Fibroblast of mammary gland (primary cell): Measurements from ENCODE around the gene LDLRAD3.

Experiments
- DNase-seq: peaks from one replicate; pipeline ENCODE4 v3.0.0-alpha.2; 2010; ENCODE audit warnings: low read depth
- H3K4me3 ChIP-seq: 2 replicates; pipeline ENCODE4 v1.5.1; 2011; ENCODE audit warnings: low read depth, mild to moderate bottlenecking, low read length, moderate library complexity; ENCODE audit not compliant: control insufficient read depth
- TF ChIP-seq, protein P1 (sequence below): conservative IDR thresholded peaks from 2 replicates; pipeline ENCODE4 v1.5.1; 2011; ENCODE audit warnings: low read depth, low read length, inconsistent platforms; ENCODE audit not compliant: control insufficient read depth, insufficient read depth

The LDLRAD3 gene

DNA sequence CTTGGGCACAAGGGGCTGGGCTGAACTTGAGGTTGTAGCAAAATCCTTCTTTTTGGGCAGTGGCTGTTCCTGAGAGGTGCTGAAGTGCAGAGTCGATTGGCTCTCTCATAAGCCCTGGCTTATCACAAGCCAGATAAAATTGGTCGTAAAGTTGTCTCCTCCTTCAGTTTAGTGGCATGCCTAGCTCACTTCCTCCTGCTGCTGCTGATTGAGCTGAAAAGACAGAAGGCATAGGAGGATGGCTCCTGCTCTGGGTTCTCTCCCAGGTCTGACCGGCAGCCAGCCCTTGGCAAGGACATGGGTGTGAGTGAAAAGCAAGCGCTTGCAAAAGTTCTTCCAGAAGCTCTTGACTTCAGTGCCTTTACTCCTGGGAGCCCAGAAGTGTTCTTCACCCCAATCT, 83.9 kb downstream of the LDLRAD3 start:
- TF ChIP-seq, protein P1, sequence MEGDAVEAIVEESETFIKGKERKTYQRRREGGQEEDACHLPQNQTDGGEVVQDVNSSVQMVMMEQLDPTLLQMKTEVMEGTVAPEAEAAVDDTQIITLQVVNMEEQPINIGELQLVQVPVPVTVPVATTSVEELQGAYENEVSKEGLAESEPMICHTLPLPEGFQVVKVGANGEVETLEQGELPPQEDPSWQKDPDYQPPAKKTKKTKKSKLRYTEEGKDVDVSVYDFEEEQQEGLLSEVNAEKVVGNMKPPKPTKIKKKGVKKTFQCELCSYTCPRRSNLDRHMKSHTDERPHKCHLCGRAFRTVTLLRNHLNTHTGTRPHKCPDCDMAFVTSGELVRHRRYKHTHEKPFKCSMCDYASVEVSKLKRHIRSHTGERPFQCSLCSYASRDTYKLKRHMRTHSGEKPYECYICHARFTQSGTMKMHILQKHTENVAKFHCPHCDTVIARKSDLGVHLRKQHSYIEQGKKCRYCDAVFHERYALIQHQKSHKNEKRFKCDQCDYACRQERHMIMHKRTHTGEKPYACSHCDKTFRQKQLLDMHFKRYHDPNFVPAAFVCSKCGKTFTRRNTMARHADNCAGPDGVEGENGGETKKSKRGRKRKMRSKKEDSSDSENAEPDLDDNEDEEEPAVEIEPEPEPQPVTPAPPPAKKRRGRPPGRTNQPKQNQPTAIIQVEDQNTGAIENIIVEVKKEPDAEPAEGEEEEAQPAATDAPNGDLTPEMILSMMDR, result no peak
- H3K4me3 ChIP-seq, result no peak overlapping the region
- DNase-seq, result no peak

DNA sequence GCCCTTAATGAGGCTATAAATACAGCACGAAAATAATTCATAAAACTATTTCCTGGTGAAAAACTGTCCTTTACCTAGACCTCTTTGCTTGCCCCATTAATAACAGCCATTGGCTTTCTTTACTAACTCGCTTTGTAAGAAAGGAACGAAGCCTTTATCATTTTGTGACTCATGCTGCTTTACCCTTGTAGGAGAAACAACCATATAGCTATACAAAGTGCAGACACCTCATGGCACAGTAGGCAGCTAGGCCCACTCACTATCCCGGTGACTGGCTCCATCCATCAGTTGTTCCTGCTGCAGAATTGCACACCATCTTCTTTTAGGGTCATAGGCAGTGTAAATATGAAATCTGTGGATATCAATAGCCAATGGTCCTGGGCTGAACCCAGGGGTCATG, 85.8 kb downstream of the LDLRAD3 start:
- TF ChIP-seq, protein P1, result no peak
- H3K4me3 ChIP-seq, result no peak overlapping the region
- no peak for DNase-seq

DNA sequence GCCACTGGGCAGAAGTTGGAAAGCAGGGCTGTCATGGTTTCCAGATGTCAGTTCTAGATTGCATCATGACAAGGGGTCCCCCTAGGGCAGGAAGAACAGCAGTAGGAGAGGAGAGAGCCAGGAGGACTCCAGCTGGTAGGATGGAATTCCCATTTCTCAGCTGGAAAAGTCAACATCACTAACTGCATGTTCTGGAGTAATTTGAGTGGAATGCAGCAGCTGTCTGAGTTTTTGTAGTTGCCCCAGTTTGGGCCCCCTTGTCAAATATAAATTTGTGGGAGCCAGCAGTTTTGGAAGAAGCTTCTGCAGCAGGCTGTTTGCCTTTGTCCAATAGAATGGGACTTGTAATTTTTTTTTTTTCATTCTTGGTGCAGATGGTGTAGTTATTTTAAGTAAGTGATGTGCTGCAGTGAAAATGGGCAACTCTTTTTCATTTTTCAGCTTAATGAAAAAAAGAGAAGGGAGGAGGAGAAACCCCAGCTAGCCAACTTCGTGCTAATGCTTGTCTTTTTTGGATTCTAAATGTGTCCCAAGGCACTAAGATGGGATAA, 86.9 kb downstream of the LDLRAD3 start:
- no peak overlapping the region for H3K4me3 ChIP-seq
- TF ChIP-seq, protein P1, result no peak
- DNase-seq, result peak; percentile 74

DNA sequence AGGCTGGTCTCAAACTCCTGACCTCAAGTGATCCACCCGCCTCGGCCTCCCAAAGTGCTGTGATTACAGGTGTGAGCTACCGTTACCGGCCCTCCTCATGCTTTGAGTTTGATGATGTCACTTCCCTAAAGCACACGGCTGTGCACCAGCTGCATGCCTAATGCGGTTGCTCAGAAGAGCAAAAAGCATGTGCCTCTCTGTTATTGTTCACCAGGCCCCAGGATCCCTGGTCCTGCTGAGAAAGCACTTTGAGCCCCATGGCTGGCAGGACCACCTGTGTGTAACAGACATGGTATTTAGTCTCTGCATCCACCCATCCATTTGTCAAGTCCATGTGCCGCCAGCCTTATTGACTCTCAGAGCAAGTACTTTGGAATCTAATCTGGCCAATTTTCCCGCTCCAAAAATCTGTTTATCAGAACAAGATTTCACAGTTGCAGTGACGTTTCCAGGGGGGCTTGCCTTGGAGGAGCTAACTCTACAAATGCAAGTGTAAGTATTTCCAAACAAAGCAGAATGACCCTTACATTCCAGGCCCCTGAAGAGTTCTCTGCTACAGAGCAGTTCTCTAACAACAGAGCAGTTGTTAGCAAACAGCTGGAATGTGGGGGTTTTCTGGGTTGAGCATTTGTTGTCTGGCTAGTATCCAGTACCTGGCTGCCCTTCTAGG, 89.4 kb downstream of the LDLRAD3 start:
- TF ChIP-seq, protein P1, result no peak
- no peak overlapping the region for H3K4me3 ChIP-seq
- DNase-seq, result no peak

DNA sequence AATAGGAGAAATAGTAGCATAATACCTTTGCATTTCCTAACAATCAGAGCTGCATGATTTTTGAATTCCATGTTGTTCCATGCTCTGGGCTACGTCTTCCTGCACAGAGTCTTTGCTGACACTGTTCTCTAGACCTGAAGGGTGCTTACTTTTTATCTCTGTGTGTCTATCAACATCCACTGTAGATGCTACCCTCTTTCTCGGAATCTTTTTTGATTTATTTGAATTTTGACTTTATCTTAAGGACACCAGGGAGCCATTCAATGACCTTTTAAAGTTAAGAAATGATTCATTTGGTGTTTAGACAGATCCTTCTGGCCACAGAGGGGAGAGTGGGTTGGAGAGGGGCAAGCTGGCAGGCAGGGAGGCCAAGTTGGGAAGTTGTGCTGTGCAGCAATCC, 90.1 kb downstream of the LDLRAD3 start:
- TF ChIP-seq, protein P1, result no peak
- no peak overlapping the region for H3K4me3 ChIP-seq

DNA sequence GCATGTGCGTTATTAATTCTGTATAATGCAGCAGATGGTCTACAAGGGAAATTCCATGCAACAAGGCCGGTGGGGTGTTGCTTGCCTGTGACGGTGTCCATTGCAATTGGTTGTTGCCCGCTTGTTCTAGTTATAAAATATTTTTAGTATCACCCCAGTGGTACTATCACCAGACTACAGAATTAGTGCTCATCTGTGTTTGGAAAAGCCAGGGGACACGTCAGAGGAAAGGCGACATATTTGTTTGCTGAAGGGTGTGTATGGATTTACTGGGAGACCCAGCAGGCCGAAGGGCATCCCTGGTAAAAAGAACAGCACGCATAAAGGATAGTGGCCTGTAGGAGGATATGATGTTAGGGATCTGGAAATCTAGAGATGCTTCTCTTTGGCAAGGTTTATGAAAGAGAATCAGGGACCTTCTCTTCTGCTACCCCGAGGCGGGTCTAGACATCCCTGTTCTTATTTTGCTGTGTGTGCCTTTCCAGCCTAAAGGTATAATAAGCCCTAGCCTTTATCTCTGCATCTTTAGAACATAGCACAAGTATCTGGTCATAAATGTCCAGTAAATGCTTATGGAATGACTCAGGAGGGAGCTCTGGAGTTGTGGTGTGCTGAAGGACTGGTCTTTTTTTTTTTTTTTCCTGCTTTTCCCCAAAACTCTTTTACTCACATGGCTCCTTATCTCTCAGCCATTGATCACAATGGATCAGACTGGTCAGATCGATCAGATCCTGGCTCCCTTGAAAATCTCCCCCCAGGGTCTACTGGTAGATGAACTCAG, 90.9 kb downstream of the LDLRAD3 start:
- TF ChIP-seq, protein P1, result no peak
- H3K4me3 ChIP-seq, result no peak overlapping the region
- peak; percentile 81 for DNase-seq

More for the DNA sequence above, 90.1 kb downstream of the LDLRAD3 start:
- no peak for DNase-seq
